Measurements from ENCODE around the gene GOLGA6B. TPM values are rescaled to one million over a fixed set of nuclear protein-coding genes. Genes with fewer than 3 reads are reported as not detected.
"Not testable (repeated sequence)": the region's sequence is repeated elsewhere in the genome, so short reads cannot be mapped to it uniquely, and the experiment has no call there.

GOLGA6B gene
- total and polyA plus RNA-seq, 5 experiments from 2014 or later: not detected

GRCh38 chr15:72629068-72629570, 25.4 kb upstream of the GOLGA6B start:
- H3K36me3 Mint-ChIP-seq, H3K27me3 Mint-ChIP-seq, ATAC-seq, DNase-seq, POLR2A ChIA-PET, H3K4me3 Mint-ChIP-seq, H3K9me3 Mint-ChIP-seq, H3K4me1 Mint-ChIP-seq, H3K27ac Mint-ChIP-seq: not testable (repeated sequence)

GRCh38 chr15:72636519-72637282, 17.8 kb upstream of the GOLGA6B start:
- peak; percentile 54 to 84 for ATAC-seq
- H3K4me1 Mint-ChIP-seq, H3K36me3 Mint-ChIP-seq, POLR2A ChIA-PET, H3K27me3 Mint-ChIP-seq, H3K9me3 Mint-ChIP-seq: not testable (repeated sequence)
- peak overlapping the region in 8 of 10 donors; percentile 31 to 79 (median 55) for H3K4me3 Mint-ChIP-seq
- H3K27ac Mint-ChIP-seq: peak overlapping the region in 1 of 10 donors; percentile 53
- peak; percentile 20 to 72 (median 43) for DNase-seq

GRCh38 chr15:72639759-72640483, 14.6 kb upstream of the GOLGA6B start:
- H3K4me1 Mint-ChIP-seq, POLR2A ChIA-PET, H3K27me3 Mint-ChIP-seq, ATAC-seq, DNase-seq, H3K9me3 Mint-ChIP-seq, H3K4me3 Mint-ChIP-seq, H3K27ac Mint-ChIP-seq, H3K36me3 Mint-ChIP-seq: not testable (repeated sequence)

- H3K36me3 Mint-ChIP-seq, POLR2A ChIA-PET, H3K9me3 Mint-ChIP-seq, ATAC-seq, H3K4me1 Mint-ChIP-seq, H3K27me3 Mint-ChIP-seq, H3K27ac Mint-ChIP-seq, H3K4me3 Mint-ChIP-seq, DNase-seq: not testable (repeated sequence)
Measured at GRCh38 chr15:72642271-72642670, 12.2 kb upstream of the GOLGA6B start.

- DNase-seq, ATAC-seq, H3K4me1 Mint-ChIP-seq, H3K36me3 Mint-ChIP-seq, H3K27ac Mint-ChIP-seq, POLR2A ChIA-PET, H3K9me3 Mint-ChIP-seq, H3K4me3 Mint-ChIP-seq, H3K27me3 Mint-ChIP-seq: not testable (repeated sequence)
Measured at GRCh38 chr15:72648631-72649253, 5.8 kb upstream of the GOLGA6B start.

GRCh38 chr15:72656014-72656413, 1.5 kb downstream of the GOLGA6B start:
- H3K4me3 Mint-ChIP-seq, ATAC-seq, H3K27me3 Mint-ChIP-seq, DNase-seq, H3K27ac Mint-ChIP-seq, H3K4me1 Mint-ChIP-seq, H3K36me3 Mint-ChIP-seq, POLR2A ChIA-PET, H3K9me3 Mint-ChIP-seq: not testable (repeated sequence)

- H3K27ac Mint-ChIP-seq, H3K4me1 Mint-ChIP-seq, ATAC-seq, H3K4me3 Mint-ChIP-seq, POLR2A ChIA-PET, DNase-seq, H3K9me3 Mint-ChIP-seq, H3K36me3 Mint-ChIP-seq, H3K27me3 Mint-ChIP-seq: not testable (repeated sequence)
Measured at GRCh38 chr15:72661081-72661480, 6.6 kb downstream of the GOLGA6B start.

- POLR2A ChIA-PET, ATAC-seq, H3K27ac Mint-ChIP-seq, H3K4me3 Mint-ChIP-seq, H3K4me1 Mint-ChIP-seq, DNase-seq, H3K36me3 Mint-ChIP-seq, H3K27me3 Mint-ChIP-seq, H3K9me3 Mint-ChIP-seq: not testable (repeated sequence)
Measured at GRCh38 chr15:72663931-72664330, 9.4 kb downstream of the GOLGA6B start.

- H3K4me3 Mint-ChIP-seq, DNase-seq, H3K27ac Mint-ChIP-seq: not testable (repeated sequence)
Measured at GRCh38 chr15:72665706-72666105, 11.2 kb downstream of the GOLGA6B start.

GRCh38 chr15:72669803-72670202, 15.3 kb downstream of the GOLGA6B start:
- H3K4me1 Mint-ChIP-seq, POLR2A ChIA-PET, H3K4me3 Mint-ChIP-seq, ATAC-seq, H3K36me3 Mint-ChIP-seq, H3K9me3 Mint-ChIP-seq, DNase-seq, H3K27ac Mint-ChIP-seq: not testable (repeated sequence)
- peaks cover 0 to 12% (median 4%) of the 10 kb centered on the region in 5 donors for H3K27me3 Mint-ChIP-seq

More at GRCh38 chr15:72665706-72666105, 11.2 kb downstream of the GOLGA6B start:
- H3K36me3 Mint-ChIP-seq, H3K9me3 Mint-ChIP-seq, ATAC-seq, H3K4me1 Mint-ChIP-seq, H3K27me3 Mint-ChIP-seq, POLR2A ChIA-PET: not testable (repeated sequence)

- peak; percentile 95 to 96 for ATAC-seq
- POLR2A ChIA-PET: interaction anchor here (0.8 kb wide), 1 partner anchor 15 kb away, joined by 3 read pairs; the partner anchor contains the start of genes BBS4 and HIGD2B
- H3K4me1 Mint-ChIP-seq, H3K9me3 Mint-ChIP-seq, H3K36me3 Mint-ChIP-seq: not testable (repeated sequence)
- peak; percentile 51 to 83 (median 65) for DNase-seq
- Mint-ChIP-seq H3K27ac (peak overlapping the region in 4 of 10 donors; percentile 27 to 87 (median 68)), H3K27me3 (peaks cover 0 to 21% (median 4%) of the 10 kb centered on the region in 5 donors), H3K4me3 (peak overlapping the region; percentile 70 to 90 (median 86))
Measured at GRCh38 chr15:72670656-72671352, 16.3 kb downstream of the GOLGA6B start.

- Mint-ChIP-seq H3K36me3 (no peaks in the 10 kb centered on the region), H3K4me1 (peaks cover 5 to 7% (median 6%) of the 10 kb centered on the region in 4 donors), H3K9me3 (no peaks in the 10 kb centered on the region), H3K4me3 (no peak overlapping the region), H3K27me3 (peaks cover 2 to 25% (median 5%) of the 10 kb centered on the region in 5 donors), H3K27ac (no peak overlapping the region)
- no peak for DNase-seq
- ATAC-seq: no peak
- POLR2A ChIA-PET: interaction anchor here (1.1 kb wide), 1 partner anchor 197 kb away, joined by 3 read pairs; no protein-coding TSS in a partner anchor
Measured at GRCh38 chr15:72671525-72671924, 17.0 kb downstream of the GOLGA6B start.

Measured in naive thymus-derived CD8-positive, alpha-beta T cell (primary cell).